ENCODE measurements around the gene SULT1C2.
A peak's percentile ranks its signal among the peaks of the same experiment; 100 is the strongest.

SULT1C2 gene

DNA sequence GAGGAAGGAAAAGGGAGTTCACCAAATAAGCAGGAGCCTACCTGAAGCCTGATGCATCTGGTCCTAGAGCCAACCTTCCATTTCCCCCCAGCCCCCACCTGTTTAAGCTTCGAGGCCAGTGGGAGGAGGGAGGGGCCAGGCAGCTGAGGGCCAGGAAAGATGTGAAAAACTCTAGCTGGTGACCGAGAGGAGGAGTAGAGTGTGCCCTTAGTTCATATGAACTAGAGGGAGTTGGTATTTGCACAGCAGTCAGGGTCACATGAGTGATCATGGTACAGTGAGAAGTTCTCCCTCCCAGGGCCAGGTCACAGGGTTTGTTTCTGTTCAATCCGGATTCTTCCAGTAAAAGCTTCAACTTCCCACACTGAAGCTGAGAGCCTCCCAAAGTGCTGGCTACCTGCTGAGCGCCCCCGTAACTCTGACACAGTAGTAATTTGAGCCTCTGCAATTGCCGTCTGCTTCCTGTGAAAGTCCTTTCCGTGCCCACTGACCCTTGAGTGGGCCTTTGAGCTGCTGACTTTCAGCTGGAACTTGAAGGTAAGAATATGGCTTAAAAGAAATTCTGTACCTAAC, at the start of gene SULT1C2:
TSS of gene SULT1C2 (plus strand) at position 362 of the 573 bp plus-strand sequence. CDS start 4,773 bp downstream, outside the sequence.
- peak within 1 kb of the TSS; percentile 37 for H3K4me3 ChIP-seq (ENCODE audit: low read depth, low read length)

DNA sequence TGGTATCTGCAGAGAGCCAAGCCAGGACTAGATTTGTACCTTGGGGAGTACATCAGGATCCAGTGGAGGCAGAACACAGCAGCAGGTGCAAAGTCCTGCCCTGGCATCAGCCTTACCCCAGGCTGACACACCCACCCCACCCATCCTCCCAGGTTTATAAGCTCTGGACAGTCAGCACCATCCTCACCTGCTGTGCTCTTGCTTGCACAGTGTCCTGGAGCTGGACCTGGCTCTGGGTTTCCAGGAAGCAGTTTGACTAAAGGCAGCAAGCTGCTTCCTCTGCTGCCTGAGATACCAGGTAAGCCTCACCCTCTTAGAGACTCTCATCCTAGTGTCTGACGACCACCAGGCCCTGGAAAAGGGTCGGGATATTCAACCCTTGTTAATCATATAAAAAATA, 48.9 kb upstream of the SULT1C2 start, which contains the start of gene SULT1C3:
TSS of gene SULT1C3 (plus strand) at position 183 of the 400 bp plus-strand sequence. CDS start 7,227 bp downstream, outside the sequence.
- no peaks in the 10 kb centered on the region for H3K9me3 ChIP-seq (ENCODE audit: control insufficient read depth, insufficient read depth, low read length)
- no peak within 1 kb of the TSS for H3K9ac ChIP-seq (ENCODE audit: low read depth, low read length)
- H3K4me3 ChIP-seq (ENCODE audit: low read depth, low read length), result no peak within 1 kb of the TSS
- no peaks in the 10 kb centered on the region for H3K36me3 ChIP-seq (ENCODE audit: control insufficient read depth, insufficient read depth, low read length)
- H3K4me1 ChIP-seq (ENCODE audit: control insufficient read depth, insufficient read depth, low read length), result no peaks in the 10 kb centered on the region
- H3K27me3 ChIP-seq (ENCODE audit: control insufficient read depth, insufficient read depth, low read length), result no peaks in the 10 kb centered on the region

More for the DNA sequence above, at the start of gene SULT1C2:
- H3K27me3 ChIP-seq (ENCODE audit: control insufficient read depth, insufficient read depth, low read length), result no peaks in the 10 kb centered on the region
- H3K4me1 ChIP-seq (ENCODE audit: control insufficient read depth, insufficient read depth, low read length), result peaks cover 9% of the 10 kb centered on the region
- H3K9me3 ChIP-seq (ENCODE audit: control insufficient read depth, insufficient read depth, low read length), result no peaks in the 10 kb centered on the region
- H3K9ac ChIP-seq (ENCODE audit: low read depth, low read length), result no peak within 1 kb of the TSS
- no peaks in the 10 kb centered on the region for H3K36me3 ChIP-seq (ENCODE audit: control insufficient read depth, insufficient read depth, low read length)

- Histone ChIP-seq H3K9ac (ENCODE audit: low read depth, low read length) (no peak overlapping the region), H3K4me3 (ENCODE audit: low read depth, low read length) (no peak overlapping the region), H3K9me3 (ENCODE audit: control insufficient read depth, insufficient read depth, low read length) (peaks cover 3% of the 10 kb centered on the region), H3K4me1 (ENCODE audit: control insufficient read depth, insufficient read depth, low read length) (no peaks in the 10 kb centered on the region), H3K27me3 (ENCODE audit: control insufficient read depth, insufficient read depth, low read length) (no peaks in the 10 kb centered on the region), H3K36me3 (ENCODE audit: control insufficient read depth, insufficient read depth, low read length) (no peaks in the 10 kb centered on the region)
Observed at GRCh38 chr2:108240966-108241365, 47.7 kb upstream of the SULT1C2 start.

GRCh38 chr2:108243566-108243965, 45.1 kb upstream of the SULT1C2 start:
- Histone ChIP-seq H3K9ac (ENCODE audit: low read depth, low read length) (no peak overlapping the region), H3K4me3 (ENCODE audit: low read depth, low read length) (no peak overlapping the region), H3K9me3 (ENCODE audit: control insufficient read depth, insufficient read depth, low read length) (peaks cover 3% of the 10 kb centered on the region), H3K36me3 (ENCODE audit: control insufficient read depth, insufficient read depth, low read length) (no peaks in the 10 kb centered on the region), H3K4me1 (ENCODE audit: control insufficient read depth, insufficient read depth, low read length) (no peaks in the 10 kb centered on the region), H3K27me3 (ENCODE audit: control insufficient read depth, insufficient read depth, low read length) (no peaks in the 10 kb centered on the region)

DNA sequence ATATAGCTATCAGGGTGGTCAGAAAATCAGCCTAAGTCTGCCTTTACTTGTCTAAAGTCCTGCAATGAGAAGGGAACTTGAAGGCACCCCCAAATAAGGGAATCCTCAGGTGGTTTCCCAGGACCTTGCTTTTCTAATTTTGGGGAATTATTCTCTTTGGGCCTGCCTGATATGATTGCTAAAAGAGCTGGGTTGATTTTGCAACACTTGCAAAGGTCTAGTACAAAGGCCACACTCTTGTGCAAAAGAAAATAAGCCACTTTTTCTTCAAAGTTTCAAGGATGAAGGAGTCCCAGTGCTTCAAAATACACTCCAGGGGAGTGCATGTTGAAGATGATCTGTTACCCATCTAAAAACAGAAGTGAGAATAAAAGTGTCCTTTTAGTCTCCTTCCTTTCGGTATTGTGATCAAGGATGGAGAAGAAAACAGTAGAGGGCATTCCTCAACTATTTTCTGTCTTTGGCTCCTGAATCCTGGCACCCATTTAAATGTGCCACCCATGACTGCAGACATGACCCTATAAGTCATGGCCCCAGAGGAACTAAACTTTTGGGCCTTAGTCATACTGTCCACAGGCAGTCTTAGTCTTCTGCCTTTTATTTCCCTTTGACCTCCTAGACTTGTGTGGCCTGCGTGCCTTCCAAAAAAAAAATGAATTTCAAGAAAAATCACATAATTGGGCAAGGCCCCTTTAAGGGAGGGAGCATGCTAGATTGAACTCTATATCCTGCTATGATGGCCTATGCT, 43.9 kb upstream of the SULT1C2 start:
- H3K9me3 ChIP-seq (ENCODE audit: control insufficient read depth, insufficient read depth, low read length), result peaks cover 3% of the 10 kb centered on the region
- no peaks in the 10 kb centered on the region for H3K36me3 ChIP-seq (ENCODE audit: control insufficient read depth, insufficient read depth, low read length)
- no peaks in the 10 kb centered on the region for H3K4me1 ChIP-seq (ENCODE audit: control insufficient read depth, insufficient read depth, low read length)
- H3K9ac ChIP-seq (ENCODE audit: low read depth, low read length), result no peak overlapping the region
- no peaks in the 10 kb centered on the region for H3K27me3 ChIP-seq (ENCODE audit: control insufficient read depth, insufficient read depth, low read length)
- no peak overlapping the region for H3K4me3 ChIP-seq (ENCODE audit: low read depth, low read length)

GRCh38 chr2:108253106-108253505, 35.6 kb upstream of the SULT1C2 start:
- Histone ChIP-seq H3K4me1 (ENCODE audit: control insufficient read depth, insufficient read depth, low read length) (no peaks in the 10 kb centered on the region), H3K9me3 (ENCODE audit: control insufficient read depth, insufficient read depth, low read length) (no peaks in the 10 kb centered on the region), H3K27me3 (ENCODE audit: control insufficient read depth, insufficient read depth, low read length) (no peaks in the 10 kb centered on the region), H3K9ac (ENCODE audit: low read depth, low read length) (no peak overlapping the region), H3K36me3 (ENCODE audit: control insufficient read depth, insufficient read depth, low read length) (no peaks in the 10 kb centered on the region), H3K4me3 (ENCODE audit: low read depth, low read length) (no peak overlapping the region)

DNA sequence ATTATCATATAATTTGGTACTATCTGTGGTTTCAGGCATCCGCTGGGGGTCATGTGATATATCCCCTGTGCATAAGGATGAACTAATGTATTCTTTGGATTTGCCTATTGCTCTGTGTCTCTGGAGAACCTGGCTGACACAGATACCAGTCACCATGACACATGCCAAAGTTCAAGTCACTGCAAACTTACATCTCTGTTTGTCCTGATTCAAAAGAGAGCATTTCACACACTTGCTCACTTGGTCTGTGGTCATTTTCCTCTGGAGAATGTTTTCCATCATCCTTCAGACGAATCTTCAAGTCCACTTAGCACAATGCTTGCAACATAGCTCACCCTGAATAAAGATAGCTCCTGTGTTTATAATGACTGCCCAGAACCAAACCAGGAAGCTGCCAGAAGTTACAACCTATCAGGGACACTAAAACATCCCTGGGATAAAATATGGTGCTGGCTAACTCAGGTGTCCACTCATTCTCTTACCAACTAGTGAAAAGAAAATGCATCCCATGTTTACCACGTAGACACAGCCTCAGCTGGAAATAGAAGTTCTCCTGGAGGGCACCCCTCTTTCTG, 30.9 kb upstream of the SULT1C2 start:
- no peaks in the 10 kb centered on the region for H3K9me3 ChIP-seq (ENCODE audit: control insufficient read depth, insufficient read depth, low read length)
- H3K36me3 ChIP-seq (ENCODE audit: control insufficient read depth, insufficient read depth, low read length), result no peaks in the 10 kb centered on the region
- H3K27me3 ChIP-seq (ENCODE audit: control insufficient read depth, insufficient read depth, low read length), result no peaks in the 10 kb centered on the region
- no peaks in the 10 kb centered on the region for H3K4me1 ChIP-seq (ENCODE audit: control insufficient read depth, insufficient read depth, low read length)
- no peak overlapping the region for H3K9ac ChIP-seq (ENCODE audit: low read depth, low read length)
- no peak overlapping the region for H3K4me3 ChIP-seq (ENCODE audit: low read depth, low read length)

DNA sequence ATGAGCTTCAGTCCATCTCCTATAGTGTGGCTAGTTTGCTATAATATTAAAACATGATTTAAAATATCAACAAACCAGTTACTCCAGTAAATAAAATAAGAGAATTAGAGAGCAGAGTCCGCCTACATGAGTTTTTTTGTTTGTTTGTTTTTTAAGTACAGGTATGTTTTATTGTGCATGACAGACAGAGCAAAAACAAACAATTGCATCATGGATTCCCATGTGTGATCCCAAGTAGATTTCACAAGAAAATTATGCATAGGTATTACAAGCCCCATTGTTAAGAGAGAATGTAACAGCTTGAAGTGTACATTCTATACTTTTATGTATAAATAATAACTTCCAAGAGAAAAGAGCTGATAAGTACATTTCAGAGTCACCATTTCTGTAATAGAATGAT, 27.9 kb upstream of the SULT1C2 start:
- Histone ChIP-seq H3K36me3 (ENCODE audit: control insufficient read depth, insufficient read depth, low read length) (no peaks in the 10 kb centered on the region), H3K4me1 (ENCODE audit: control insufficient read depth, insufficient read depth, low read length) (no peaks in the 10 kb centered on the region), H3K27me3 (ENCODE audit: control insufficient read depth, insufficient read depth, low read length) (no peaks in the 10 kb centered on the region), H3K9me3 (ENCODE audit: control insufficient read depth, insufficient read depth, low read length) (no peaks in the 10 kb centered on the region), H3K9ac (ENCODE audit: low read depth, low read length) (no peak overlapping the region), H3K4me3 (ENCODE audit: low read depth, low read length) (no peak overlapping the region)

- Histone ChIP-seq H3K9ac (ENCODE audit: low read depth, low read length) (no peak overlapping the region), H3K4me3 (ENCODE audit: low read depth, low read length) (no peak overlapping the region), H3K9me3 (ENCODE audit: control insufficient read depth, insufficient read depth, low read length) (no peaks in the 10 kb centered on the region), H3K36me3 (ENCODE audit: control insufficient read depth, insufficient read depth, low read length) (no peaks in the 10 kb centered on the region), H3K4me1 (ENCODE audit: control insufficient read depth, insufficient read depth, low read length) (no peaks in the 10 kb centered on the region), H3K27me3 (ENCODE audit: control insufficient read depth, insufficient read depth, low read length) (no peaks in the 10 kb centered on the region)
Observed at GRCh38 chr2:108262036-108262435, 26.7 kb upstream of the SULT1C2 start.

DNA sequence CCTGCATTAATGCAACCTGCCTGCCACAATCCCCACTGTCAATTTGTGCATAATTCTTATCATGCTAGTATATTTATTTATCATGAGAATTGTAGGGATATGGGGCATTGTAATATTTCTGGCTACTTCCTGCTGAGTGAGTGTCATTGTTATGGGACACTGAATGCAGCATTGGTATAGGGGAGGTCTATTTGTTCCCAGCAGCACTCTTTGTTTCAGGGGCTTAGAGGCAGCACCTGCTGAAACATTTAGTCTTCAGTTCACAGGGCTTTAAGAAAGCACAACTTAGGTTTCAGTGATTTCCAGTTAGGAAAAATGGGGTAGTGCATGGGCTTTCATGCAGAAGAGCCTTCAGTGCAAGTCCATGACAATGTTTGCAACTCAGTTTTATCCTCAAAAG, 25.3 kb upstream of the SULT1C2 start:
- no peaks in the 10 kb centered on the region for H3K9me3 ChIP-seq (ENCODE audit: control insufficient read depth, insufficient read depth, low read length)
- H3K9ac ChIP-seq (ENCODE audit: low read depth, low read length), result no peak overlapping the region
- no peak overlapping the region for H3K4me3 ChIP-seq (ENCODE audit: low read depth, low read length)

DNA sequence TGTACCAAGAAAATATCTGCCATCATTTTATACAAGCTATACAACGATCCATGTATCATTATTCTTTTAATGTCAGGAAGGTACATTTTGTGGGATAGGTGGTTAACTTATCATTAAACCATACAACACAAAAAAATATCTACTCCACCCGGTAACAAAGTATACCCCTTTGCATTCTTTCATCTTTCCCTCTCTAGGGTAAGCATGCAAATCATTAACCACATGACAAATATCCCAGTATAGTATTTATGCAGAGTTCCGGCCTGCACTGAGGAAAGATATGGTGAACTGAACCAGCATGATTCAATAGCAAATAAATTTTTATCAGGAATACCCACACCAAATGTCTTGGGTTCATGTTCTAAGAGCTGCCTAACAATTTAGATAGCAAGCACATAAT, 22.5 kb upstream of the SULT1C2 start:
- Histone ChIP-seq H3K27me3 (ENCODE audit: control insufficient read depth, insufficient read depth, low read length) (no peaks in the 10 kb centered on the region), H3K4me3 (ENCODE audit: low read depth, low read length) (no peak overlapping the region), H3K36me3 (ENCODE audit: control insufficient read depth, insufficient read depth, low read length) (no peaks in the 10 kb centered on the region), H3K4me1 (ENCODE audit: control insufficient read depth, insufficient read depth, low read length) (no peaks in the 10 kb centered on the region), H3K9me3 (ENCODE audit: control insufficient read depth, insufficient read depth, low read length) (no peaks in the 10 kb centered on the region), H3K9ac (ENCODE audit: low read depth, low read length) (no peak overlapping the region)

More for the DNA sequence above, 25.3 kb upstream of the SULT1C2 start:
- Histone ChIP-seq H3K4me1 (ENCODE audit: control insufficient read depth, insufficient read depth, low read length) (no peaks in the 10 kb centered on the region), H3K36me3 (ENCODE audit: control insufficient read depth, insufficient read depth, low read length) (no peaks in the 10 kb centered on the region), H3K27me3 (ENCODE audit: control insufficient read depth, insufficient read depth, low read length) (no peaks in the 10 kb centered on the region)

DNA sequence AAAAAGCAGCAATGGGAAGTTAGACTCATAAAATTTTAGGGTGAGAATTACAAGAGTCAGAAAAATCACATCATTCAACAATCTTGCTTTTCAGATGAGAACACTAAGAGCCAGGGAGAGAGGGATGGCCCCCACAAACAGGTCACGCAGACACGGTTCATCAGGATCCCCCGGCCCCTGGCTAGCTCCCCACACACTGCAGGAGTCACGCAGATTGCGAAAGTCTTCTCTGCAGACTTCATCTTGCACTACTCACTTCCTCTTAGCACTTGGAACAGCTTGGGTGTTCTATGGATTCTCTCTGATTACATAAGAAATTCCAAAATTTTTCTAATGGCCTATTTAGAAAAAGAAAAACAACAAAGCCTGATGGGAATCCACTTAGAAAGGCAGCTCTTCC, 21.6 kb upstream of the SULT1C2 start:
- H3K4me1 ChIP-seq (ENCODE audit: control insufficient read depth, insufficient read depth, low read length), result no peaks in the 10 kb centered on the region

More for the DNA sequence above, 21.6 kb upstream of the SULT1C2 start:
- no peak overlapping the region for H3K4me3 ChIP-seq (ENCODE audit: low read depth, low read length)
- H3K27me3 ChIP-seq (ENCODE audit: control insufficient read depth, insufficient read depth, low read length), result no peaks in the 10 kb centered on the region
- H3K9ac ChIP-seq (ENCODE audit: low read depth, low read length), result no peak overlapping the region
- no peaks in the 10 kb centered on the region for H3K9me3 ChIP-seq (ENCODE audit: control insufficient read depth, insufficient read depth, low read length)
- H3K36me3 ChIP-seq (ENCODE audit: control insufficient read depth, insufficient read depth, low read length), result no peaks in the 10 kb centered on the region

All from iPS-15b (cell line).